H1 (cell line): ENCODE data around the gene CNNM1. TPM values are rescaled to one million over a fixed set of nuclear protein-coding genes. Genes with fewer than 3 reads are reported as not detected.

Source experiments
- CTCF ChIA-PET: fragments of 300-600 bp; sonication (Branson Sonifier 250); formaldehyde crosslinking; loops from one replicate; lab custom pipeline; 2021; ENCODE audit not compliant: partially characterized antibody; lab: Charles Lee
- POLR2A ChIA-PET: fragments of 300-600 bp; sonication (Branson Sonifier 250); formaldehyde crosslinking; loops from one replicate; lab custom pipeline; 2021; ENCODE audit warnings: inconsistent platforms; ENCODE audit not compliant: partially characterized antibody; lab: Charles Lee
- DNase-seq, 2 experiments: peaks; one replicate each; pipeline versions ENCODE4 v3.0.0 to v3.0.0-alpha.2; 2010 to 2022; ENCODE audit warnings: low spot score in 2 of 2, low read depth in 1 of 2, mixed read lengths in 1 of 2
- FAIRE-seq: peaks from 2 replicates; lab custom pipeline; 2011; peaks lifted over from hg19 to GRCh38; lab: Jason Lieb, UNC
- H2AFZ ChIP-seq: 2 replicates; pipeline ENCODE4 v1.8.1; 2012; ENCODE audit warnings: low read length, inconsistent platforms
- H2AK5ac ChIP-seq: 2 replicates; pipeline ENCODE4 v1.6.1; 2013; ENCODE audit warnings: low read depth, low read length
- H2BK120ac ChIP-seq: replicated peaks from 2 replicates; pipeline ENCODE3; 2013; ENCODE audit warnings: low read depth, low read length, inconsistent platforms
- H2BK12ac ChIP-seq: 2 replicates; pipeline ENCODE4 v1.6.1; 2013; ENCODE audit warnings: low read depth, low read length
- H2BK15ac ChIP-seq: 2 replicates; pipeline ENCODE4 v1.6.1; 2013; ENCODE audit warnings: low read length
- H2BK20ac ChIP-seq: 2 replicates; pipeline ENCODE4 v1.6.1; 2013; ENCODE audit warnings: low read length
- H2BK5ac ChIP-seq: 2 replicates; pipeline ENCODE4 v1.6.1; 2013; ENCODE audit warnings: low read depth, low read length
- H3K14ac ChIP-seq: 2 replicates; pipeline ENCODE4 v1.6.1; 2013; ENCODE audit warnings: inconsistent platforms; ENCODE audit not compliant: insufficient read length
- H3K18ac ChIP-seq: 2 replicates; pipeline ENCODE4 v1.6.1; 2013; ENCODE audit warnings: low read length; ENCODE audit errors: extremely low read depth
- H3K23ac ChIP-seq: 2 replicates; pipeline ENCODE4 v1.6.1; 2013; ENCODE audit warnings: inconsistent platforms; ENCODE audit not compliant: insufficient read length
- H3K23me2 ChIP-seq: 2 replicates; pipeline ENCODE4 v1.6.1; 2013; ENCODE audit warnings: low read depth, low read length
- H3K27ac ChIP-seq: 2 replicates; pipeline ENCODE4 v1.6.1; 2011; ENCODE audit warnings: low read depth, low read length, inconsistent platforms
- H3K27me3 ChIP-seq, 4 experiments: replicated peaks in 1 of 4; 1 replicate in 1 of 4; 2 replicates in 3 of 4; pipeline versions ENCODE4 v1.6.1 to v1.8.1; 2011 to 2013; ENCODE audit warnings: low read length in 3 of 4, mild to moderate bottlenecking in 3 of 4, inconsistent platforms in 2 of 4, mixed read lengths in 2 of 4, moderate library complexity in 1 of 4; ENCODE audit not compliant: control insufficient read depth in 3 of 4, insufficient read depth in 3 of 4; ENCODE audit errors: extremely low read depth in 1 of 4
- H3K36me3 ChIP-seq, 4 experiments: 2 replicates each; pipeline versions ENCODE4 v1.6.1 to v1.8.1; 2011 to 2013; ENCODE audit warnings: mild to moderate bottlenecking in 4 of 4, low read length in 3 of 4, moderate library complexity in 2 of 4, control low read depth in 1 of 4, inconsistent platforms in 1 of 4; ENCODE audit not compliant: insufficient read depth in 4 of 4, control insufficient read depth in 2 of 4
- H3K4ac ChIP-seq: replicated peaks from 2 replicates; pipeline ENCODE3; 2013; ENCODE audit warnings: low read length, low read depth, mixed read lengths, inconsistent platforms; ENCODE audit not compliant: insufficient read length
- H3K4me1 ChIP-seq, 4 experiments: replicated peaks in 1 of 4; 1 replicate in 1 of 4; 2 replicates in 3 of 4; pipeline versions ENCODE4 v1.6.1 to v1.8.1; 2011 to 2013; ENCODE audit warnings: low read length in 3 of 4, inconsistent platforms in 2 of 4, mixed read lengths in 1 of 4; ENCODE audit not compliant: insufficient read depth in 4 of 4, control insufficient read depth in 3 of 4
- H3K4me2 ChIP-seq, 2 experiments: 2 replicates each; pipeline versions ENCODE4 v1.6.1 to v1.8.1; 2011 to 2013; ENCODE audit warnings: low read depth in 2 of 2, low read length in 2 of 2, control low read depth in 1 of 2, inconsistent platforms in 1 of 2, mild to moderate bottlenecking in 1 of 2; ENCODE audit not compliant: insufficient read depth in 1 of 2
- H3K4me3 ChIP-seq, 4 experiments: fragments of 200-600, 300-600 bp in 1 of 4; sonication (generic), shearing (Covaris generic), sonication (Bioruptor Twin) in 1 of 4; 2 replicates each; pipeline versions ENCODE4 v1.5.1 to v1.8.1; 2011 to 2016; ENCODE audit warnings: low read length in 4 of 4, low read depth in 3 of 4, control low read depth in 2 of 4, inconsistent platforms in 2 of 4, mild to moderate bottlenecking in 2 of 4, mixed read lengths in 1 of 4, moderate library complexity in 1 of 4; ENCODE audit not compliant: insufficient read depth in 2 of 4; ENCODE audit errors: extremely low read depth in 1 of 4
- H3K56ac ChIP-seq: replicated peaks from 2 replicates; pipeline ENCODE3; 2013; ENCODE audit warnings: low read depth, mild to moderate bottlenecking, mixed read lengths, low read length, inconsistent platforms; ENCODE audit not compliant: insufficient read length
- H3K79me1 ChIP-seq: 2 replicates; pipeline ENCODE4 v1.6.1; 2013; ENCODE audit warnings: low read depth, low read length, control low read depth
- H3K79me2 ChIP-seq, 2 experiments: 2 replicates each; pipeline versions ENCODE4 v1.6.1 to v1.8.1; 2012 to 2013; ENCODE audit warnings: low read length in 2 of 2, mild to moderate bottlenecking in 2 of 2, inconsistent platforms in 1 of 2; ENCODE audit not compliant: insufficient read depth in 2 of 2, control insufficient read depth in 1 of 2
- H3K9ac ChIP-seq, 4 experiments: replicated peaks in 1 of 4; 1 replicate in 1 of 4; 2 replicates in 3 of 4; pipeline versions ENCODE4 v1.6.1 to v1.8.1; 2011 to 2013; ENCODE audit warnings: low read depth in 3 of 4, low read length in 3 of 4, control low read depth in 2 of 4, mild to moderate bottlenecking in 2 of 4, moderate library complexity in 2 of 4, inconsistent platforms in 1 of 4; ENCODE audit errors: extremely low read depth in 1 of 4
- H3K9me3 ChIP-seq, 2 experiments: 2 replicates each; pipeline versions ENCODE4 v1.6.1 to v1.8.1; 2012 to 2013; ENCODE audit warnings: mild to moderate bottlenecking in 2 of 2, moderate library complexity in 2 of 2, control low read depth in 1 of 2, inconsistent platforms in 1 of 2, low read depth in 1 of 2, low read length in 1 of 2, mixed read lengths in 1 of 2; ENCODE audit not compliant: insufficient read depth in 2 of 2
- H4K20me1 ChIP-seq, 2 experiments: replicated peaks in 1 of 2; 2 replicates each; pipeline versions ENCODE3 to v1.8.1; 2011 to 2013; ENCODE audit warnings: inconsistent platforms in 2 of 2, low read length in 2 of 2, mild to moderate bottlenecking in 1 of 2; ENCODE audit not compliant: insufficient read depth in 2 of 2, control insufficient read depth in 1 of 2
- H4K5ac ChIP-seq: 2 replicates; pipeline ENCODE4 v1.6.1; 2013; ENCODE audit warnings: low read length, low read depth, mixed read lengths, inconsistent platforms; ENCODE audit not compliant: insufficient read length
- H4K8ac ChIP-seq: 2 replicates; pipeline ENCODE4 v1.8.0; 2013; ENCODE audit warnings: mild to moderate bottlenecking, moderate library complexity, low read length, inconsistent platforms; ENCODE audit not compliant: insufficient read depth; ENCODE audit errors: extremely low read depth
- H4K91ac ChIP-seq: replicated peaks from 2 replicates; pipeline ENCODE3; 2013; ENCODE audit warnings: low read length, mixed read lengths, inconsistent platforms; ENCODE audit not compliant: insufficient read length
- ATF3 ChIP-seq: IDR thresholded peaks from 2 replicates; pipeline ENCODE4 v1.6.1; 2011; ENCODE audit warnings: low read depth, mild to moderate bottlenecking, low read length; ENCODE audit not compliant: insufficient read depth
- BCL11A ChIP-seq, 2 experiments: IDR thresholded peaks; one replicate each; pipeline ENCODE4 v1.6.1; 2011; ENCODE audit warnings: low read depth in 2 of 2, low read length in 2 of 2, mild to moderate bottlenecking in 2 of 2
- BRCA1 ChIP-seq: IDR thresholded peaks from 2 replicates; pipeline ENCODE4 v1.6.1; 2012; ENCODE audit warnings: low read depth, low read length, improper control_type of control experiment
- CEBPB ChIP-seq: IDR thresholded peaks from 2 replicates; pipeline ENCODE4 v1.6.1; 2012; ENCODE audit warnings: low read depth, low read length
- FOSL1 ChIP-seq: IDR thresholded peaks from 2 replicates; pipeline ENCODE4 v1.6.1; 2011; ENCODE audit warnings: mild to moderate bottlenecking, low read depth, low read length, moderate library complexity; ENCODE audit not compliant: insufficient read depth
- HDAC2 ChIP-seq, 2 experiments: fragments of 300-600 bp in 1 of 2; sonication (generic) in 1 of 2; IDR thresholded peaks; 2 replicates each; pipeline ENCODE4 v1.6.1; 2011 to 2012; ENCODE audit warnings: low read depth in 2 of 2, low read length in 2 of 2, mild to moderate bottlenecking in 2 of 2, moderate library complexity in 2 of 2, borderline replicate concordance in 1 of 2, inconsistent platforms in 1 of 2
- JUN ChIP-seq: IDR thresholded peaks from 2 replicates; pipeline ENCODE4 v1.6.1; 2011; ENCODE audit warnings: low read depth, mild to moderate bottlenecking, improper control_type of control experiment, low read length
- PHF8 ChIP-seq: fragments of 200-600 bp; sonication (generic); conservative IDR thresholded peaks from 2 replicates; pipeline ENCODE4 v1.7.1; 2012; ENCODE audit warnings: low read depth, mild to moderate bottlenecking, inconsistent platforms, low read length, moderate library complexity
- POU5F1 ChIP-seq: IDR thresholded peaks from 2 replicates; pipeline ENCODE4 v1.6.1; 2011; ENCODE audit warnings: low read depth, mild to moderate bottlenecking, low read length, moderate library complexity
- SIRT6 ChIP-seq: IDR thresholded peaks from one replicate; pipeline ENCODE4 v1.7.1; 2012; ENCODE audit warnings: low read length, inconsistent platforms
- SP4 ChIP-seq: IDR thresholded peaks from 2 replicates; pipeline ENCODE4 v1.6.1; 2012; ENCODE audit warnings: low read length, inconsistent platforms
- SRF ChIP-seq: IDR thresholded peaks from 2 replicates; pipeline ENCODE4 v1.6.1; 2011; ENCODE audit warnings: mild to moderate bottlenecking, low read depth, low read length, moderate library complexity
- SUZ12 ChIP-seq: fragments of 200-600 bp; sonication (generic); IDR thresholded peaks from 2 replicates; pipeline ENCODE4 v1.6.1; 2012; ENCODE audit warnings: mild to moderate bottlenecking, inconsistent platforms, low read length, moderate library complexity, mixed read lengths
- WGBS, 2 experiments: shearing (Covaris generic) in 1 of 2; methylation state at CpG; one replicate each; pipeline versions ENCODE4 v1.1.6 to v1.1.7; 2013 to 2015; ENCODE audit warnings: low lambda C conversion rate in 2 of 2, mixed read lengths in 2 of 2, inconsistent platforms in 1 of 2, low coverage in 1 of 2, missing lambda C conversion rate in 1 of 2; ENCODE audit not compliant: insufficient replicate concordance in 2 of 2, insufficient coverage in 1 of 2, insufficient read length in 1 of 2; ENCODE audit errors: extremely low coverage in 1 of 2, missing lambda C conversion rate in 1 of 2; 5-methylcytosine and 5-hydroxymethylcytosine counted together
- polyA plus RNA-seq, 7 experiments: library from polyadenylated mRNA; depleted of rRNA in 3 of 7; stranded (reverse) in 5 of 7; unstranded in 2 of 7; fragments of >200 nt in 5 of 7; fragments of 200-250 nt in 2 of 7; gene quantifications; 1 replicate in 5 of 7; 2 replicates in 1 of 7; 4 replicates in 1 of 7; pipeline versions ENCODE4 v1.2.1 to v1.2.3, GENCODE V29; 2011 to 2013; ENCODE audit warnings: missing spikeins in 2 of 7, mixed read lengths in 2 of 7
- total RNA-seq: library from RNA; stranded (reverse); fragmentation: NEBNext Ultra II Directional; extraction: Animal tissue kit (Norgen Biotek cat#: 25700); gene quantifications from 2 replicates; pipeline ENCODE4 v1.2.1, GENCODE V29; 2021

CNNM1 gene
- total and polyA plus RNA-seq, 2 of the 8 experiments (the other 6 are each of a cell fraction or from before 2014, with no cell fraction given), result 0.74 to 0.92 TPM

- Histone ChIP-seq H2AFZ (no peak overlapping the region), H4K5ac (no peak overlapping the region), H3K18ac (no peak overlapping the region), H4K91ac (no peak overlapping the region), H4K20me1 (no peaks in the 10 kb centered on the region), H3K4me3 (no peak overlapping the region), H2BK15ac (no peak overlapping the region), H2AK5ac (no peak overlapping the region), H3K79me1 (no peaks in the 10 kb centered on the region), H2BK120ac (no peak overlapping the region), H2BK5ac (no peak overlapping the region), H2BK20ac (no peak overlapping the region), H3K27ac (no peak overlapping the region), H3K79me2 (no peaks in the 10 kb centered on the region), H3K4me2 (no peak overlapping the region), H3K9me3 (no peaks in the 10 kb centered on the region), H3K4me1 (no peaks in the 10 kb centered on the region), H3K4ac (no peak overlapping the region), H3K9ac (no peak overlapping the region), H3K36me3 (no peaks in the 10 kb centered on the region), H2BK12ac (no peak overlapping the region), H3K56ac (no peak overlapping the region), H3K23me2 (no peaks in the 10 kb centered on the region), H3K14ac (no peak overlapping the region), H4K8ac (no peak overlapping the region), H3K23ac (no peak overlapping the region), H3K27me3 (no peaks in the 10 kb centered on the region)
- ChIA-PET CTCF (interaction anchor here (0.7 kb wide), 1 partner anchor 23 kb away, joined by 3 read pairs; no protein-coding TSS in a partner anchor), POLR2A (interaction anchor here (0.8 kb wide), 1 partner anchor 61 kb away, joined by 3 read pairs; the partner anchor contains the start of gene GOT1)
- no peak for TF ChIP-seq FOSL1
- TF ChIP-seq SIRT6, result no peak
- no peak for TF ChIP-seq PHF8
- no peak for TF ChIP-seq BCL11A (IDR thresholded peaks at IDR 0.05; ENCODE audit: low read depth in 2 of 2, low read length in 2 of 2)
- no peak for TF ChIP-seq BRCA1
- TF ChIP-seq SP4, result no peak
- no peak for TF ChIP-seq ATF3
- TF ChIP-seq SUZ12, result no peak
- no peak for TF ChIP-seq CEBPB
- no peak for TF ChIP-seq JUN
- no peak for TF ChIP-seq SRF
- no peak for TF ChIP-seq POU5F1
- TF ChIP-seq HDAC2 (IDR thresholded peaks at IDR 0.05; ENCODE audit: borderline replicate concordance in 1 of 2, low read depth in 2 of 2, low read length in 2 of 2), result no peak
- WGBS, 2 experiments, result 87% methylated on average over 5 of the region's 5 CpGs; no CpG with 5 or more reads in 1 of the 2 experiments
- no peak for FAIRE-seq
- DNase-seq, result no peak
Measured at GRCh38 chr10:99369126-99369525, 40.0 kb downstream of the CNNM1 start.
